ENCODE measurements around the gene TCF4. TPM values are rescaled to one million over a fixed set of nuclear protein-coding genes. Genes with fewer than 3 reads are reported as not detected.

The TCF4 gene
- total RNA-seq, 1 donor from 2014 or later: 115 TPM

GRCh38 chr18:55449412-55450140 is 138.4 kb downstream of the TCF4 start:
- H3K27ac ChIP-seq (ENCODE audit: low read depth, low read length): no peak overlapping the region
- no peak overlapping the region for H2AFZ ChIP-seq (ENCODE audit: low read depth, low read length)
- no peak overlapping the region for H3K4me3 ChIP-seq (ENCODE audit: insufficient read depth, low read depth, low read length)
- no peaks in the 10 kb centered on the region for H3K36me3 ChIP-seq (ENCODE audit: insufficient read depth, low read length)
- no peak for FAIRE-seq
- no peaks in the 10 kb centered on the region for H3K4me1 ChIP-seq (ENCODE audit: insufficient read depth, low read length)
- TF ChIP-seq CTCF (IDR thresholded peaks at IDR 0.05; ENCODE audit: insufficient read depth, low read depth, low read length) (no peak), EZH2 (IDR thresholded peaks at IDR 0.05; ENCODE audit: insufficient read depth, low read length) (no peak)
- Mint-ChIP-seq H3K9me3 (ENCODE audit: unreplicated experiment) (peaks cover 8% of the 10 kb centered on the region), H3K36me3 (ENCODE audit: low read depth, unreplicated experiment) (peaks cover 5% of the 10 kb centered on the region), H3K27me3 (ENCODE audit: low read depth, unreplicated experiment) (no peaks in the 10 kb centered on the region), H3K27ac (ENCODE audit: unreplicated experiment) (no peak overlapping the region), H3K4me1 (ENCODE audit: low read depth, unreplicated experiment) (peaks cover 15% of the 10 kb centered on the region), H3K4me3 (ENCODE audit: unreplicated experiment) (no peak overlapping the region)
- no peak for DNase-seq (ENCODE audit: low read depth)
- H3K4me2 ChIP-seq (ENCODE audit: low read length): no peak overlapping the region
- no peak overlapping the region for H3K9ac ChIP-seq (ENCODE audit: low read length)
- peaks cover 8% of the 10 kb centered on the region for H3K9me3 ChIP-seq (ENCODE audit: insufficient read depth, low read depth, low read length)
- peaks cover 44% of the 10 kb centered on the region for H4K20me1 ChIP-seq (ENCODE audit: insufficient read depth, low read length)
- peaks cover 79% of the 10 kb centered on the region for H3K79me2 ChIP-seq (ENCODE audit: insufficient read depth, low read length)
- H3K27me3 ChIP-seq (ENCODE audit: insufficient read depth, low read length): no peaks in the 10 kb centered on the region

- no peaks in the 10 kb centered on the region for H3K36me3 ChIP-seq (ENCODE audit: insufficient read depth, low read length)
- H3K36me3 Mint-ChIP-seq (ENCODE audit: low read depth, unreplicated experiment): peaks cover 5% of the 10 kb centered on the region
- peaks cover 54% of the 10 kb centered on the region for H4K20me1 ChIP-seq (ENCODE audit: insufficient read depth, low read length)
- H3K9ac ChIP-seq (ENCODE audit: low read length): no peak overlapping the region
- H3K4me1 ChIP-seq (ENCODE audit: insufficient read depth, low read length): no peaks in the 10 kb centered on the region
- H3K4me1 Mint-ChIP-seq (ENCODE audit: low read depth, unreplicated experiment): peaks cover 19% of the 10 kb centered on the region
- FAIRE-seq (no peak), DNase-seq (ENCODE audit: low read depth) (no peak)
- peaks cover 8% of the 10 kb centered on the region for H3K9me3 ChIP-seq (ENCODE audit: insufficient read depth, low read depth, low read length)
- TF ChIP-seq EZH2 (IDR thresholded peaks at IDR 0.05; ENCODE audit: insufficient read depth, low read length) (no peak), CTCF (IDR thresholded peaks at IDR 0.05; ENCODE audit: insufficient read depth, low read depth, low read length) (no peak)
- no peak overlapping the region for H3K4me2 ChIP-seq (ENCODE audit: low read length)
- no peak overlapping the region for H3K27ac Mint-ChIP-seq (ENCODE audit: unreplicated experiment)
- no peaks in the 10 kb centered on the region for H3K27me3 ChIP-seq (ENCODE audit: insufficient read depth, low read length)
- H3K9me3 Mint-ChIP-seq (ENCODE audit: unreplicated experiment): peaks cover 8% of the 10 kb centered on the region
- H3K79me2 ChIP-seq (ENCODE audit: insufficient read depth, low read length): peaks cover 83% of the 10 kb centered on the region
- H2AFZ ChIP-seq (ENCODE audit: low read depth, low read length): no peak overlapping the region
- no peak overlapping the region for H3K27ac ChIP-seq (ENCODE audit: low read depth, low read length)
- no peak overlapping the region for H3K4me3 ChIP-seq (ENCODE audit: insufficient read depth, low read depth, low read length)
- H3K27me3 Mint-ChIP-seq (ENCODE audit: low read depth, unreplicated experiment): no peaks in the 10 kb centered on the region
- H3K4me3 Mint-ChIP-seq (ENCODE audit: unreplicated experiment): no peak overlapping the region
Measured at GRCh38 chr18:55448420-55448819, 139.6 kb downstream of the TCF4 start.

GRCh38 chr18:55447672-55448018 is 140.3 kb downstream of the TCF4 start:
- H3K79me2 ChIP-seq (ENCODE audit: insufficient read depth, low read length): peaks cover 87% of the 10 kb centered on the region
- no peak overlapping the region for H3K27ac ChIP-seq (ENCODE audit: low read depth, low read length)
- peaks cover 8% of the 10 kb centered on the region for H3K9me3 ChIP-seq (ENCODE audit: insufficient read depth, low read depth, low read length)
- no peak overlapping the region for H3K4me2 ChIP-seq (ENCODE audit: low read length)
- H2AFZ ChIP-seq (ENCODE audit: low read depth, low read length): no peak overlapping the region
- Mint-ChIP-seq H3K4me1 (ENCODE audit: low read depth, unreplicated experiment) (peaks cover 15% of the 10 kb centered on the region), H3K4me3 (ENCODE audit: unreplicated experiment) (no peak overlapping the region), H3K36me3 (ENCODE audit: low read depth, unreplicated experiment) (peaks cover 5% of the 10 kb centered on the region), H3K27me3 (ENCODE audit: low read depth, unreplicated experiment) (no peaks in the 10 kb centered on the region), H3K9me3 (ENCODE audit: unreplicated experiment) (peaks cover 8% of the 10 kb centered on the region), H3K27ac (ENCODE audit: unreplicated experiment) (no peak overlapping the region)
- TF ChIP-seq EZH2 (IDR thresholded peaks at IDR 0.05; ENCODE audit: insufficient read depth, low read length) (no peak), CTCF (IDR thresholded peaks at IDR 0.05; ENCODE audit: insufficient read depth, low read depth, low read length) (no peak)
- DNase-seq (ENCODE audit: low read depth) (no peak), FAIRE-seq (no peak)
- H3K36me3 ChIP-seq (ENCODE audit: insufficient read depth, low read length): no peaks in the 10 kb centered on the region
- no peaks in the 10 kb centered on the region for H3K27me3 ChIP-seq (ENCODE audit: insufficient read depth, low read length)
- H3K4me1 ChIP-seq (ENCODE audit: insufficient read depth, low read length): no peaks in the 10 kb centered on the region
- H3K9ac ChIP-seq (ENCODE audit: low read length): no peak overlapping the region
- H4K20me1 ChIP-seq (ENCODE audit: insufficient read depth, low read length): peaks cover 62% of the 10 kb centered on the region
- H3K4me3 ChIP-seq (ENCODE audit: insufficient read depth, low read depth, low read length): no peak overlapping the region
